Astrocyte (in vitro differentiated cells and primary cell): ENCODE results near the gene DGUOK. TPM values are rescaled to one million over a fixed set of nuclear protein-coding genes. Genes with fewer than 3 reads are reported as not detected.

Experiments used
- DNase-seq: peaks from one replicate; pipeline ENCODE4 v3.0.0-alpha.2; 2010; ENCODE audit warnings: low read depth
- FAIRE-seq: peaks from 2 replicates; lab custom pipeline; 2011; peaks lifted over from hg19 to GRCh38; lab: Jason Lieb, UNC
- H2AFZ ChIP-seq: 2 replicates; pipeline ENCODE4 v1.6.0; 2012; ENCODE audit warnings: low read depth, low read length, inconsistent platforms
- H3K27ac ChIP-seq: 2 replicates; pipeline ENCODE4 v1.5.1; 2011; ENCODE audit warnings: low read depth, low read length, inconsistent platforms
- H3K27me3 ChIP-seq: 2 replicates; pipeline ENCODE4 v1.6.0; 2011; ENCODE audit warnings: low read length, inconsistent platforms; ENCODE audit not compliant: insufficient read depth
- H3K36me3 ChIP-seq: 2 replicates; pipeline ENCODE4 v1.5.1; 2011; ENCODE audit warnings: low read length, inconsistent platforms; ENCODE audit not compliant: insufficient read depth
- H3K4me1 ChIP-seq: 2 replicates; pipeline ENCODE4 v1.5.1; 2011; ENCODE audit warnings: low read length, inconsistent platforms; ENCODE audit not compliant: insufficient read depth
- H3K4me2 ChIP-seq: 2 replicates; pipeline ENCODE4 v1.6.0; 2012; ENCODE audit warnings: low read length, inconsistent platforms
- H3K4me3 ChIP-seq: 2 replicates; pipeline ENCODE4 v1.5.1; 2011; ENCODE audit warnings: low read depth, mild to moderate bottlenecking, low read length, inconsistent platforms; ENCODE audit not compliant: insufficient read depth
- H3K79me2 ChIP-seq: 2 replicates; pipeline ENCODE4 v1.6.0; 2012; ENCODE audit warnings: mild to moderate bottlenecking, low read length, inconsistent platforms; ENCODE audit not compliant: insufficient read depth
- H3K9ac ChIP-seq: 2 replicates; pipeline ENCODE4 v1.6.0; 2012; ENCODE audit warnings: mild to moderate bottlenecking, low read length, inconsistent platforms
- H3K9me3 ChIP-seq: 2 replicates; pipeline ENCODE4 v1.5.1; 2012; ENCODE audit warnings: low read depth, mild to moderate bottlenecking, low read length, inconsistent platforms; ENCODE audit not compliant: insufficient read depth
- H4K20me1 ChIP-seq: 2 replicates; pipeline ENCODE4 v1.6.0; 2012; ENCODE audit warnings: low read length, inconsistent platforms; ENCODE audit not compliant: insufficient read depth
- H3K27ac Mint-ChIP-seq: one replicate; pipeline ENCODE4 v1.8.0; 2021; ENCODE audit warnings: mild to moderate bottlenecking, mixed read lengths; ENCODE audit not compliant: unreplicated experiment
- H3K27me3 Mint-ChIP-seq: one replicate; pipeline ENCODE4 v1.8.0; 2021; ENCODE audit warnings: low read depth, mixed read lengths; ENCODE audit not compliant: unreplicated experiment
- H3K36me3 Mint-ChIP-seq: one replicate; pipeline ENCODE4 v1.8.0; 2021; ENCODE audit warnings: low read depth, mixed read lengths; ENCODE audit not compliant: unreplicated experiment
- H3K4me1 Mint-ChIP-seq: one replicate; pipeline ENCODE4 v1.8.0; 2021; ENCODE audit warnings: low read depth, mixed read lengths; ENCODE audit not compliant: unreplicated experiment
- H3K4me3 Mint-ChIP-seq: one replicate; pipeline ENCODE4 v1.8.0; 2021; ENCODE audit warnings: mild to moderate bottlenecking, moderate library complexity, mixed read lengths; ENCODE audit not compliant: unreplicated experiment
- H3K9me3 Mint-ChIP-seq: one replicate; pipeline ENCODE4 v1.8.0; 2021; ENCODE audit warnings: mild to moderate bottlenecking, mixed read lengths; ENCODE audit not compliant: unreplicated experiment
- EZH2 ChIP-seq: IDR thresholded peaks from 2 replicates; pipeline ENCODE4 v1.6.1; 2012; ENCODE audit warnings: mild to moderate bottlenecking, low read length, inconsistent platforms; ENCODE audit not compliant: insufficient read depth
- total RNA-seq: library from RNA; stranded (reverse); gene quantifications from 2 replicates; pipeline ENCODE4 v1.2.1, GENCODE V29; 2021
- TF ChIP-seq, protein P1 (sequence below): IDR thresholded peaks from 2 replicates; pipeline ENCODE4 v1.5.1; 2011; ENCODE audit warnings: low read depth, mild to moderate bottlenecking, inconsistent platforms, low read length, moderate library complexity; ENCODE audit not compliant: insufficient read depth

The DGUOK gene
- total RNA-seq, 1 donor from 2014 or later = 84.8 TPM

DNA sequence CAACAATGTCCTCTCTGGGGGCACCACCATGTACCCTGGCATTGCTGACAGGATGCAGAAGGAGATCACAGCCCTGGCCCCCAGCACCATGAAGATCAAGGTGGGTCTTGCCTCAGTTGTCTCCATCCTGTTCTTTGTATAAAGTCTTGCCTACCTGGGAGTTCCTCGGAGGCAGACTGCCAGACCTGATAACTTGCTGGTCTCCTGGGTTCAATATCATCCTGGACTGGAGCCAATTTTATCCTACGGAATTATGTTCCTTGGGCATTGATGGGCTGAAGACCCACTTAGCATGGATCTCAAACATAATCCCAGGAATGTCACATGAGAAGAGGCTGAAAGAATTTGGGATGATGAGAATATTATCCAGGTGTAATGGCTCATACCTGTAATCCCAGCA lies 10.0 kb upstream of the DGUOK start:
- Histone ChIP-seq H3K36me3 (peaks cover 9% of the 10 kb centered on the region), H2AFZ (no peak overlapping the region), H3K79me2 (no peaks in the 10 kb centered on the region), H3K9me3 (no peaks in the 10 kb centered on the region), H3K27ac (no peak overlapping the region), H3K4me3 (no peak overlapping the region), H3K4me2 (no peak overlapping the region), H4K20me1 (no peaks in the 10 kb centered on the region), H3K4me1 (no peaks in the 10 kb centered on the region), H3K27me3 (peaks cover 22% of the 10 kb centered on the region), H3K9ac (no peak overlapping the region)
- peaks cover 3% of the 10 kb centered on the region for H3K9me3 Mint-ChIP-seq
- no peak overlapping the region for H3K4me3 Mint-ChIP-seq
- H3K4me1 Mint-ChIP-seq = no peaks in the 10 kb centered on the region
- H3K27ac Mint-ChIP-seq = no peak overlapping the region
- H3K36me3 Mint-ChIP-seq = peaks cover 13% of the 10 kb centered on the region
- DNase-seq = no peak
- FAIRE-seq = no peak
- H3K27me3 Mint-ChIP-seq = peaks cover 5% of the 10 kb centered on the region
- TF ChIP-seq EZH2 = no peak
- TF ChIP-seq, protein P1, sequence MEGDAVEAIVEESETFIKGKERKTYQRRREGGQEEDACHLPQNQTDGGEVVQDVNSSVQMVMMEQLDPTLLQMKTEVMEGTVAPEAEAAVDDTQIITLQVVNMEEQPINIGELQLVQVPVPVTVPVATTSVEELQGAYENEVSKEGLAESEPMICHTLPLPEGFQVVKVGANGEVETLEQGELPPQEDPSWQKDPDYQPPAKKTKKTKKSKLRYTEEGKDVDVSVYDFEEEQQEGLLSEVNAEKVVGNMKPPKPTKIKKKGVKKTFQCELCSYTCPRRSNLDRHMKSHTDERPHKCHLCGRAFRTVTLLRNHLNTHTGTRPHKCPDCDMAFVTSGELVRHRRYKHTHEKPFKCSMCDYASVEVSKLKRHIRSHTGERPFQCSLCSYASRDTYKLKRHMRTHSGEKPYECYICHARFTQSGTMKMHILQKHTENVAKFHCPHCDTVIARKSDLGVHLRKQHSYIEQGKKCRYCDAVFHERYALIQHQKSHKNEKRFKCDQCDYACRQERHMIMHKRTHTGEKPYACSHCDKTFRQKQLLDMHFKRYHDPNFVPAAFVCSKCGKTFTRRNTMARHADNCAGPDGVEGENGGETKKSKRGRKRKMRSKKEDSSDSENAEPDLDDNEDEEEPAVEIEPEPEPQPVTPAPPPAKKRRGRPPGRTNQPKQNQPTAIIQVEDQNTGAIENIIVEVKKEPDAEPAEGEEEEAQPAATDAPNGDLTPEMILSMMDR = no peak

DNA sequence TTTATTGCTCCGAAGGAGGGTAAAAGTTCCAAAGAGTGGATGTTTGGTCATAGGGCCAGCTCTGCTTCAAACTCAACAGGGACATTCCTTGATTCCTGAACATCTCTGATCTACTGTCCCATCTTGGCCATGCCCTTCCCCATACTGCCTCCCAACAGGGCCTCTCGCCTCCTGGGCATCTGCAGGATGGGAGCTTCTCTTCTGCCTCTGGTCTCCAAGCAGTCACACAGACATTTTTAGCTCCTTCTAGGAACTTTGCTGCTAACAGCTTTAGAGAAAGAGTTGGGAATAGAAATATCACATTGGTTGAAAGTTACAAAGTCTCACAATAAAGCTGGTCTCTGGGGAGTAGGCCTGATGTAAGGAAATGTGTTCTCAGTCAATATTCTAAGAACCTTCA lies 9.4 kb upstream of the DGUOK start:
- Mint-ChIP-seq H3K36me3 (peaks cover 13% of the 10 kb centered on the region), H3K4me1 (no peaks in the 10 kb centered on the region), H3K4me3 (no peak overlapping the region), H3K27ac (no peak overlapping the region), H3K9me3 (peaks cover 3% of the 10 kb centered on the region), H3K27me3 (peaks cover 6% of the 10 kb centered on the region)
- Histone ChIP-seq H3K79me2 (no peaks in the 10 kb centered on the region), H3K4me3 (no peak overlapping the region), H2AFZ (no peak overlapping the region), H3K27me3 (peaks cover 22% of the 10 kb centered on the region), H3K9me3 (no peaks in the 10 kb centered on the region), H3K4me1 (no peaks in the 10 kb centered on the region), H3K27ac (no peak overlapping the region), H3K36me3 (peaks cover 9% of the 10 kb centered on the region), H4K20me1 (no peaks in the 10 kb centered on the region), H3K4me2 (no peak overlapping the region), H3K9ac (no peak overlapping the region)
- no peak for TF ChIP-seq EZH2
- TF ChIP-seq, protein P1 = no peak
- DNase-seq (no peak), FAIRE-seq (no peak)

DNA sequence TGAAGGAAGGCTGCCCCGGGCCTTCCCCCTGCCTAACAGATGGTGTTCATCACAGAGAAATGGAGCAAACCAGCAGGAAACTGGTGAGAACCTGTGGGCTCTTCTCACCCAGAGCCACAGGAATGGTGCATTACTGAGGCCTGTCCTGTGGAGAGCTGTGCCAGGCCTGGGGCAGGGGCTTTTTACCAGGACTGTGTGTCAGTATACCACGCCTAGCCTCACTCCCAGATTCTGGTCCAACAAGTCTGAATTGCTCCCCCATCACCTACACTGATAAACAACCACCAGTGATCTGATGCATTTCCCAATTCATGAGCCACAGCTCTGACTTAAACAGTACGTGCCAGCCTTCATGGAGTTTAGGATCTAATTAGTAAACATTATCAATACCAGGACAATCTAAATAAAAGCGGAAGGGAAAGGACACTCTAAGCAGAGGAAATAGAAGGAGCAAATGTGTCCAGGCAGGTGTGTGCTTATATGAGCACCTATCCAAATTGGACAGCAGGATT lies 8.9 kb upstream of the DGUOK start:
- H3K79me2 ChIP-seq = no peaks in the 10 kb centered on the region
- H3K36me3 ChIP-seq = peaks cover 9% of the 10 kb centered on the region
- H4K20me1 ChIP-seq = no peaks in the 10 kb centered on the region
- TF ChIP-seq, protein P1 = no peak
- no peak for TF ChIP-seq EZH2
- Mint-ChIP-seq H3K27me3 (peaks cover 6% of the 10 kb centered on the region), H3K9me3 (peaks cover 3% of the 10 kb centered on the region), H3K4me3 (no peak overlapping the region), H3K4me1 (no peaks in the 10 kb centered on the region), H3K36me3 (peaks cover 13% of the 10 kb centered on the region), H3K27ac (no peak overlapping the region)
- H3K4me3 ChIP-seq = no peak overlapping the region
- H3K4me1 ChIP-seq = no peaks in the 10 kb centered on the region
- H3K4me2 ChIP-seq = no peak overlapping the region
- no peak overlapping the region for H3K27ac ChIP-seq
- no peak for DNase-seq
- no peak overlapping the region for H2AFZ ChIP-seq
- H3K9me3 ChIP-seq = no peaks in the 10 kb centered on the region
- H3K27me3 ChIP-seq = peaks cover 22% of the 10 kb centered on the region
- no peak overlapping the region for H3K9ac ChIP-seq
- FAIRE-seq = no peak
